Testis (tissue), 3 donors: Measurements from ENCODE around the gene ERMP1. TPM values are rescaled to one million over a fixed set of nuclear protein-coding genes. Genes with fewer than 3 reads are reported as not detected.

Source experiments
- DNase-seq: peaks from one replicate; pipeline ENCODE4 v3.0.0-alpha.2; 2019
- H3K27ac ChIP-seq, 2 donors: fragments of 200-600 bp; sonication (generic); one replicate each; pipeline ENCODE4 v1.5.1; 2019
- H3K27me3 ChIP-seq: fragments of 200-600 bp; sonication (generic); one replicate; pipeline ENCODE4 v1.5.1; 2019
- H3K36me3 ChIP-seq: fragments of 200-600 bp; sonication (generic); one replicate; pipeline ENCODE4 v1.5.1; 2017; ENCODE audit warnings: low read depth; ENCODE audit errors: missing control alignments
- H3K4me1 ChIP-seq: fragments of 200-600 bp; sonication (generic); one replicate; pipeline ENCODE4 v1.5.1; 2019
- H3K4me3 ChIP-seq, 2 donors: fragments of 200-600 bp; sonication (generic); one replicate each; pipeline ENCODE4 v1.5.1; 2017 to 2019
- H3K9me3 ChIP-seq: fragments of 200-600 bp; sonication (generic); one replicate; pipeline ENCODE4 v1.5.1; 2017
- POLR2A ChIP-seq: fragments of 450-650 bp; IDR thresholded peaks from one replicate; pipeline ENCODE4 v1.6.1; 2017; ENCODE audit warnings: antibody characterized with exemption, mild to moderate bottlenecking, moderate library complexity
- WGBS, 2 donors: methylation state at CpG; one replicate each; pipeline ENCODE4 v1.1.5; 2018; 5-methylcytosine and 5-hydroxymethylcytosine counted together
- intact Hi-C: fragments of 100-400 bp; cut with DNase I; formaldehyde crosslinking; loops from one replicate; pipeline ENCODE4 v1.15.1; 2023; ENCODE audit warnings: low total_unique reads
- polyA plus RNA-seq: library from polyadenylated mRNA; stranded (reverse); fragments of 350-450 nt; fragmentation: Illumina TruSeq; extraction: RNeasy Lipid Tissue Mini Kit (QIAGEN cat#74804); gene quantifications from one replicate; pipeline ENCODE4 v1.2.3, GENCODE V29; 2014; ENCODE audit warnings: low read depth, low replicate concordance; ENCODE audit not compliant: insufficient read depth
- total RNA-seq, 2 donors: library from RNA; depleted of rRNA; stranded (reverse); fragments of >200 nt; gene quantifications; one replicate each; pipeline ENCODE4 v1.2.3, GENCODE V29; 2016
- TF ChIP-seq, protein P1 (sequence below), 3 experiments: fragments of 450-650 bp in 2 of 3; fragments of 200-600 bp in 1 of 3; sonication (generic) in 1 of 3; IDR thresholded peaks; one replicate each; pipeline ENCODE4 v1.5.1; 2016 to 2019; ENCODE audit warnings: antibody characterized with exemption in 3 of 3, mild to moderate bottlenecking in 2 of 3, moderate library complexity in 1 of 3

Gene ERMP1
- total and polyA plus RNA-seq, 3 donors from 2014 or later, result 25.7 to 28.9 (median 28.4) TPM

- 89 to 96% methylated on average over 4 of the region's 4 CpGs for WGBS, 2 donors
- Histone ChIP-seq H3K27ac (no peak overlapping the region), H3K27me3 (no peaks in the 10 kb centered on the region), H3K36me3 (no peaks in the 10 kb centered on the region), H3K9me3 (no peaks in the 10 kb centered on the region), H3K4me3 (no peak overlapping the region), H3K4me1 (no peaks in the 10 kb centered on the region)
- no peak for DNase-seq
- intact Hi-C loops, result no loop called here
- TF ChIP-seq POLR2A, result no peak
- TF ChIP-seq, protein P1, sequence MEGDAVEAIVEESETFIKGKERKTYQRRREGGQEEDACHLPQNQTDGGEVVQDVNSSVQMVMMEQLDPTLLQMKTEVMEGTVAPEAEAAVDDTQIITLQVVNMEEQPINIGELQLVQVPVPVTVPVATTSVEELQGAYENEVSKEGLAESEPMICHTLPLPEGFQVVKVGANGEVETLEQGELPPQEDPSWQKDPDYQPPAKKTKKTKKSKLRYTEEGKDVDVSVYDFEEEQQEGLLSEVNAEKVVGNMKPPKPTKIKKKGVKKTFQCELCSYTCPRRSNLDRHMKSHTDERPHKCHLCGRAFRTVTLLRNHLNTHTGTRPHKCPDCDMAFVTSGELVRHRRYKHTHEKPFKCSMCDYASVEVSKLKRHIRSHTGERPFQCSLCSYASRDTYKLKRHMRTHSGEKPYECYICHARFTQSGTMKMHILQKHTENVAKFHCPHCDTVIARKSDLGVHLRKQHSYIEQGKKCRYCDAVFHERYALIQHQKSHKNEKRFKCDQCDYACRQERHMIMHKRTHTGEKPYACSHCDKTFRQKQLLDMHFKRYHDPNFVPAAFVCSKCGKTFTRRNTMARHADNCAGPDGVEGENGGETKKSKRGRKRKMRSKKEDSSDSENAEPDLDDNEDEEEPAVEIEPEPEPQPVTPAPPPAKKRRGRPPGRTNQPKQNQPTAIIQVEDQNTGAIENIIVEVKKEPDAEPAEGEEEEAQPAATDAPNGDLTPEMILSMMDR (IDR thresholded peaks at IDR 0.05), result no peak
Observed at GRCh38 chr9:5854063-5854790, 21.3 kb upstream of the ERMP1 start.

GRCh38 chr9:5853617-5854016 is 20.7 kb upstream of the ERMP1 start:
- Histone ChIP-seq H3K4me3 (no peak overlapping the region), H3K27me3 (no peaks in the 10 kb centered on the region), H3K27ac (no peak overlapping the region), H3K4me1 (no peaks in the 10 kb centered on the region), H3K9me3 (no peaks in the 10 kb centered on the region), H3K36me3 (no peaks in the 10 kb centered on the region)
- no peak for DNase-seq
- TF ChIP-seq POLR2A, result no peak
- TF ChIP-seq, protein P1 (IDR thresholded peaks at IDR 0.05), result no peak
- intact Hi-C loops, result no loop called here
- WGBS, 2 donors, result 76 to 79% methylated on average over 3 of the region's 3 CpGs

- Histone ChIP-seq H3K4me1 (no peaks in the 10 kb centered on the region), H3K9me3 (no peaks in the 10 kb centered on the region), H3K27ac (no peak overlapping the region), H3K4me3 (no peak overlapping the region), H3K36me3 (no peaks in the 10 kb centered on the region), H3K27me3 (no peaks in the 10 kb centered on the region)
- intact Hi-C loops, result no loop called here
- WGBS, 2 donors, result 74 to 81% methylated on average over 1 of the region's 1 CpG
- no peak for TF ChIP-seq POLR2A
- TF ChIP-seq, protein P1 (IDR thresholded peaks at IDR 0.05), result no peak
- no peak for DNase-seq
Observed at GRCh38 chr9:5852987-5853386, 20.1 kb upstream of the ERMP1 start.

DNA sequence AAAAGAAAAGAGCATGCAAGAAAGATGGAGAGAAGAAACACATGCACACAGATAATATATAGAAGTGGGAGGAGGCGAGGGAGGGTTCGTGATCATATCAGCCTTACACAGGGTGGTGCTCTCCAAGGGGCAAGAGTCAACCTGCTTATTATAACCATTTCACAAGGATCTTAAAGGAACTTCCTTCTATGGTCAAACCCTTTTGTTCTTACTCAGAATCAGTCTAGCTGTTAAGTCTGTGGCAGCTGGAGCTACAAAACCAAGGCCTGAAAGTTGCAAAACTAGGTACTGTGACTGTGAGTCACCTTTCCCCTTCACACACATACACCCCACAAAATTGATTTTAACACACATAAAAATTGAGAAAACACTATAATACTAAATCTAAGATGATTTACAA is 18.5 kb upstream of the ERMP1 start:
- Histone ChIP-seq H3K4me1 (no peaks in the 10 kb centered on the region), H3K36me3 (no peaks in the 10 kb centered on the region), H3K9me3 (no peaks in the 10 kb centered on the region), H3K27me3 (no peaks in the 10 kb centered on the region), H3K4me3 (no peak overlapping the region), H3K27ac (no peak overlapping the region)
- intact Hi-C loops, result no loop called here
- DNase-seq, result no peak
- 82 to 89% methylated on average over 2 of the region's 2 CpGs for WGBS, 2 donors
- TF ChIP-seq, protein P1 (IDR thresholded peaks at IDR 0.05), result no peak
- no peak for TF ChIP-seq POLR2A

- H3K4me1 ChIP-seq, result no peaks in the 10 kb centered on the region
- no peak for TF ChIP-seq POLR2A
- TF ChIP-seq, protein P1 (IDR thresholded peaks at IDR 0.05), result no peak
- H3K9me3 ChIP-seq, result no peaks in the 10 kb centered on the region
- no peaks in the 10 kb centered on the region for H3K36me3 ChIP-seq
- no peaks in the 10 kb centered on the region for H3K27me3 ChIP-seq
- no peak for DNase-seq
- no peak overlapping the region for H3K27ac ChIP-seq
- intact Hi-C loops, result no loop called here
- H3K4me3 ChIP-seq, result no peak overlapping the region
Observed at GRCh38 chr9:5850724-5851122, 17.8 kb upstream of the ERMP1 start.
